Suprapubic skin (tissue), 4 donors: Measurements from ENCODE around the gene UVSSA. TPM values are rescaled to one million over a fixed set of nuclear protein-coding genes. Genes with fewer than 3 reads are reported as not detected.
A peak's percentile ranks its signal among the peaks of the same experiment; 100 is the strongest.

ENCODE experiments used
- DNase-seq, 2 donors: peaks; one replicate each; pipeline ENCODE4 v3.0.0-alpha.2; 2019; ENCODE audit warnings: low spot score in 2 of 2
- H3K27ac ChIP-seq: fragments of 200-600 bp; sonication (generic); one replicate; pipeline ENCODE4 v1.5.1; 2019
- H3K27me3 ChIP-seq: fragments of 200-600 bp; sonication (generic); one replicate; pipeline ENCODE4 v1.5.1; 2019
- H3K36me3 ChIP-seq: fragments of 200-600 bp; sonication (generic); one replicate; pipeline ENCODE4 v1.5.1; 2019
- H3K4me1 ChIP-seq: fragments of 200-600 bp; sonication (generic); one replicate; pipeline ENCODE4 v1.5.1; 2019
- H3K4me3 ChIP-seq: fragments of 200-600 bp; sonication (generic); one replicate; pipeline ENCODE4 v1.5.1; 2019; ENCODE audit warnings: mild to moderate bottlenecking
- H3K9me3 ChIP-seq: fragments of 200-600 bp; sonication (generic); one replicate; pipeline ENCODE4 v1.5.1; 2019
- CTCF ChIP-seq, 2 donors: fragments of 200-600 bp in 1 of 2; fragments of 450-650 bp in 1 of 2; sonication (generic) in 1 of 2; IDR thresholded peaks; one replicate each; pipeline ENCODE4 v1.5.1; 2016 to 2019; ENCODE audit warnings: antibody characterized with exemption in 2 of 2, mild to moderate bottlenecking in 1 of 2, moderate library complexity in 1 of 2
- EP300 ChIP-seq: sonication (generic); formaldehyde crosslinking; IDR thresholded peaks from one replicate; pipeline ENCODE4 v1.6.1; 2017; ENCODE audit warnings: antibody characterized with exemption
- POLR2A ChIP-seq, 2 donors: fragments of 450-650 bp; IDR thresholded peaks; one replicate each; pipeline ENCODE4 v1.6.1; 2017; ENCODE audit warnings: antibody characterized with exemption in 2 of 2, mild to moderate bottlenecking in 2 of 2, moderate library complexity in 2 of 2
- POLR2AphosphoS5 ChIP-seq, 3 donors: sonication (generic); formaldehyde crosslinking; IDR thresholded peaks; one replicate each; pipeline ENCODE4 v1.6.1; 2017; ENCODE audit warnings: antibody characterized with exemption in 3 of 3
- WGBS: methylation state at CpG from one replicate; pipeline ENCODE4 v1.1.5; 2018; 5-methylcytosine and 5-hydroxymethylcytosine counted together
- total RNA-seq, 4 donors: library from RNA; depleted of rRNA; stranded (reverse); fragments of >200 nt; gene quantifications; one replicate each; pipeline ENCODE4 v1.1.0, GENCODE V29; 2016

UVSSA gene
- total RNA-seq, 4 donors from 2014 or later, result 16.2 to 107 (median 24.9) TPM

DNA sequence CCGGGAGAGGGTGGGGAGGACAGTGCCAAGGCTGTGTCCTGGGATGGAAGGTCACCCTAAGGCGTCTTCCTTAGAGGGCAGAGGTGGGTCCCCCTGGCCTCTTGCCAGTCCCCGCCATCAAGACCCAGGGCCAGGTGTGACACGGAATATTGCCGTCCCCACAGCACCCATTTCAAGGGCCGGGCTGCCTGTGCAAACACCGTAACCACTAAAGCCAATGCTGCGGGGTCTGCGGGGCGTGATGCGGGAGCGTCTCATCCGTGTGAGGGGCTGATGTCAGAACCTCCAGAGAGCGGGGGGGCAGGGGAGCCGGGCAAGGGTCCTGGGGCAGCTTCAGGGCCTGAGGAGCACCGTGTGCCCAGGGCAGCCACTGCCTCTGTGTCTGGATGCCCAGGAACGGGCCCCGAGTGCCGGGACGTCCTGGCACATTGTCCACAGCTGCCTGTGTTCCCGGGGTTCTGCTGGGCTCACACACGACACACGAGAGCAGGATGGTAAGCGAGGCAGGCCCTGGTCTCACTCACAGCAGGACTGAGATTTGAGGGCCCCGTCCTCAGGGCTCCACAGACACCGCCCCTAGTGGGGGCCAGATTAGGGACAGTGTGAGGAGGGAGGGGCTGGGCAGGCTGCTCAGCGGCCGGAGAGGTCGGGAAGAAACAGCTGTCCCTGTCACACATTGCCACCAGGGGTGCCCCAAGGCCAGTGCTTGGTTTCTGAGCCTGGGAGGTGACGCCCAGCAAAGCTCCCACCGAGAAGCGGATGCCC, 30.0 kb downstream of the UVSSA start:
- H3K27ac ChIP-seq, result no peak overlapping the region
- peak in 1 of 2 donors; percentile 56 for DNase-seq
- no peak for TF ChIP-seq CTCF (IDR thresholded peaks at IDR 0.05)
- no peak for TF ChIP-seq EP300
- no peak for TF ChIP-seq POLR2A (IDR thresholded peaks at IDR 0.05)
- no peak for TF ChIP-seq POLR2AphosphoS5 (IDR thresholded peaks at IDR 0.05)
- no peaks in the 10 kb centered on the region for H3K4me1 ChIP-seq
- WGBS, result 85% methylated on average over 6 of the region's 32 CpGs
- no peaks in the 10 kb centered on the region for H3K27me3 ChIP-seq
- no peak overlapping the region for H3K4me3 ChIP-seq
- peaks cover 76% of the 10 kb centered on the region for H3K36me3 ChIP-seq
- no peaks in the 10 kb centered on the region for H3K9me3 ChIP-seq

GRCh38 chr4:1377606-1378261, 30.7 kb downstream of the UVSSA start:
- Histone ChIP-seq H3K4me1 (no peaks in the 10 kb centered on the region), H3K27me3 (no peaks in the 10 kb centered on the region), H3K9me3 (no peaks in the 10 kb centered on the region), H3K4me3 (no peak overlapping the region), H3K27ac (no peak overlapping the region), H3K36me3 (peaks cover 73% of the 10 kb centered on the region)
- WGBS, result 100% methylated on average over 3 of the region's 19 CpGs
- peak in 1 of 2 donors; percentile 46 for DNase-seq
- TF ChIP-seq POLR2AphosphoS5 (IDR thresholded peaks at IDR 0.05), result no peak
- TF ChIP-seq EP300, result no peak
- no peak for TF ChIP-seq POLR2A (IDR thresholded peaks at IDR 0.05)
- no peak for TF ChIP-seq CTCF (IDR thresholded peaks at IDR 0.05)

DNA sequence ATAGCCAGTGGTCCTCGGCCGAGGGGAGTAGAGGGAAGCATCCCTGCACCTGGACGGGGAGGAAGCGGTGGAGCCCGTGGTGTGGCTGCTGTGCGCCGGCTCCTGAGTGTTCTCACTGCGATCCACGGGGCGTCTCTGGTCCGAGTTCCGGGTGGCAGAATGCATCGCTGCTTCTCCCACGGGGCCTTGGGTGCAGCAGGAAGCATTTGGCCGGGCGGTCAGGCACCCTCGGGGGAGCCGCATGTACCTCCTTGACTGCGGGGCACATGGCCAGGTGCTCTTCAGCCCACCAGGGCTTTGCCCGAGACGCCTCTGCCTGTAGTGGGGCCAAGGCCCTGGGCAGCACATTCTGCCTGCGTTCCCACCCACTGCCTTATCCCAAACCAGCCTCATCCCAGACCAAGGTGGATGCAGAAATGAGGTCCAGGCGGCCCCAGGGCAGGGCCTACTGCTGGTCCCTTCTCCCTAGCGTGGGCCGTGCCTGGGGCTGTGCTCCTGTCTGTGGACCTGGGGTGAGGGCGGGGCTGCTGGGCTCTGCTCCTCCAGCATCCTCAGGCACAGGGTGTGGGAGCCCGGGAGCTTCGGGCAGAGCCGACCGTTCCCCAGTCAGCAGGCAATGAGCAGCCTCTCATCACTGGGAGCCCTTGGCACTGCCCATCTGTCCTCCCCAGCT, 31.7 kb downstream of the UVSSA start:
- peak in 1 of 2 donors; percentile 56 for DNase-seq
- Histone ChIP-seq H3K27me3 (no peaks in the 10 kb centered on the region), H3K27ac (no peak overlapping the region), H3K4me3 (no peak overlapping the region), H3K9me3 (no peaks in the 10 kb centered on the region), H3K36me3 (peaks cover 73% of the 10 kb centered on the region), H3K4me1 (no peaks in the 10 kb centered on the region)
- WGBS, result 95% methylated on average over 11 of the region's 30 CpGs
- TF ChIP-seq POLR2A (IDR thresholded peaks at IDR 0.05), result no peak
- no peak for TF ChIP-seq EP300
- TF ChIP-seq POLR2AphosphoS5 (IDR thresholded peaks at IDR 0.05), result no peak
- no peak for TF ChIP-seq CTCF (IDR thresholded peaks at IDR 0.05)

- 92% methylated on average over 15 of the region's 27 CpGs for WGBS
- DNase-seq, result no peak
These were observed 32.4 kb downstream of the UVSSA start for GRCh38 chr4:1379351-1379781.

More at GRCh38 chr4:1379351-1379781, 32.4 kb downstream of the UVSSA start:
- no peak overlapping the region for H3K27ac ChIP-seq
- H3K4me1 ChIP-seq, result no peaks in the 10 kb centered on the region
- H3K27me3 ChIP-seq, result no peaks in the 10 kb centered on the region
- peaks cover 72% of the 10 kb centered on the region for H3K36me3 ChIP-seq
- no peak for TF ChIP-seq CTCF (IDR thresholded peaks at IDR 0.05)
- TF ChIP-seq POLR2AphosphoS5 (IDR thresholded peaks at IDR 0.05), result no peak
- TF ChIP-seq POLR2A (IDR thresholded peaks at IDR 0.05), result no peak
- TF ChIP-seq EP300, result no peak
- H3K9me3 ChIP-seq, result no peaks in the 10 kb centered on the region
- no peak overlapping the region for H3K4me3 ChIP-seq
